Cerebellar nuclear complex (tissue), 1 donor: ENCODE data around the gene SLC15A5.

Source experiments
- DNase-seq, 2 experiments: peaks; one replicate each; lab custom pipeline; 2025; lab: John Stamatoyannopoulos, UW

Gene SLC15A5, protein sequence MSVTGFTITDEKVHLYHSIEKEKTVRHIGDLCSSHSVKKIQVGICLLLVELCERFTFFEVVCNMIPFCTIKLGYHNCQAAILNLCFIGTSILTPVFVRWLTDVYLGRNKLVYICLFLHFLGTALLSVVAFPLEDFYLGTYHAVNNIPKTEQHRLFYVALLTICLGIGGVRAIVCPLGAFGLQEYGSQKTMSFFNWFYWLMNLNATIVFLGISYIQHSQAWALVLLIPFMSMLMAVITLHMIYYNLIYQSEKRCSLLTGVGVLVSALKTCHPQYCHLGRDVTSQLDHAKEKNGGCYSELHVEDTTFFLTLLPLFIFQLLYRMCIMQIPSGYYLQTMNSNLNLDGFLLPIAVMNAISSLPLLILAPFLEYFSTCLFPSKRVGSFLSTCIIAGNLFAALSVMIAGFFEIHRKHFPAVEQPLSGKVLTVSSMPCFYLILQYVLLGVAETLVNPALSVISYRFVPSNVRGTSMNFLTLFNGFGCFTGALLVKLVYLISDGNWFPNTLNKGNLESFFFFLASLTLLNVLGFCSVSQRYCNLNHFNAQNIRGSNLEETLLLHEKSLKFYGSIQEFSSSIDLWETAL

DNA sequence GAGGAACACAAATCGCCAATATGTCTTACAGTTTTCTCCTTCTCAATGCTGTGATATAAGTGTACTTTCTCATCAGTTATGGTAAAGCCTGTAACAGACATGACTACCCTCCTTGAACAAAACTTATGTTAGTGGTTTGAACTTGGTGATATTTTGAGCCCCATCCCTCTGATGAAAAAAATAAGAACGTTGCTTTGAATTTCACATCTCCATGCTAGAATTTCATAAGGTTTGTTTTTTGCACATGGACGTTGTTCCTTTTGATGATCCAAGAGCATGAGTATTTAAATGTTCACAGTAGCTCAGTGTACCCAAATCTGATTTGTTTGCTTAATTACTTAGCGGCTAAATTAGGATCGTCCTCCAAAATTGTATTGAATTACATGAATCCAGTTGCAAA is at the start of gene SLC15A5:
Gene SLC15A5 (minus strand): TSS at position 101 of the 400 bp plus-strand sequence. CDS start 0 bp downstream, at position 101.
- no peak for DNase-seq

DNA sequence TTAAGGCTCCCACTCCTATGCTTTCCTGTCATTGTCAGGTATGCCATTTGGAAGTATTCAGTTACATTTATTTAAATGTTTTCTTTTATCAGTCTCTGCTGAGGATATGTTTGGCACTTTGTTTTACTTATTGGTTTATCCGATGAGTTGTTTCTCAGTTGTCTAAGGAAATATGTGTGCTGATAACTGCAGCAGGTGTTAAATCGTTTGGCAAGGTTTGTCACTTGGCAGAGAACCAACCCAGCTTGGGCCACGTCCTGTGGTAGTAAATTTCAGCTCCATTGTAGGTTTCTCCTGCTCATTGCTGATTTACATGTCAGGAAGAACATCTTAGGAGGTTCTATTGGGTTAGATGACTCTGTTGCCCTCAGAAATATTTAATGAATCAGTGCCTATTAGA is 47.9 kb upstream of the SLC15A5 start:
- no peak for DNase-seq

DNA sequence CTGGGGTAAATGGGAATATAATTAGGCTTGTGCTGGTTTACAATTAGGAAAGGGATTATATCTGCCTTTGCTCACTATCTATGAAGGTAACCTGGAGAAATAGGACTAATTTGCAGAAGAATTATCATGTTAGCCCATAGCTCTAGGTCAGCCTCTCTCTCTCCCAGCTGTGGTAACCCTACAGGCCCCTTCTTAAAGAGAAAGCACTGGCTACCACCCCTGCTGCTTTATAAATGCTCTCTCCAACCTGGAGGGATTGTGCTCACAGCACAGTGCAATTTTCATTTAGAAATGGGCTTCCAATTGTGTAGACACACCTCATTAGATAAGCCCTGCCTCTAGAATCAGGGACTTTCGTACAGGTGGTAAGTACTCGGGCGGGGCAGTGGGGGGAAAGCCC is 47.3 kb upstream of the SLC15A5 start:
- no peak for DNase-seq

DNA sequence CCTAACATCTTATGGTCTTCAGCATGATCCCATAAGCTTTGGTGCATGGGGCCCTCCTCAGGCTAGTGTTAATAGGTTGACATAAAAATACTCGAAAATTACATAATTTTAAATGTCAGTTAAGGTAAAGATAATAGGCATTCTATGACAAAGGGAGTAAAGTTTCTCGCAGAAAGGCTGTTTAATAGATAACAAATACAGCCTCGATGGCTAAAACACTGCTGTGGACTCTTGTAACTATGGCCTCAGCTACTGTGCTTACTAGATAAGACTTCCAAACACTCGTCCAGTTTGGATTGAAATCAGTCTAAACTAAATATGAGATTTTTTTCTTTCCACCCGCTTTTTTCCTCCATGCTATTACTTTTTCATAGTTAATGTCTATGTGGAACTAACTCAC is 46.8 kb upstream of the SLC15A5 start:
- no peak for DNase-seq

DNA sequence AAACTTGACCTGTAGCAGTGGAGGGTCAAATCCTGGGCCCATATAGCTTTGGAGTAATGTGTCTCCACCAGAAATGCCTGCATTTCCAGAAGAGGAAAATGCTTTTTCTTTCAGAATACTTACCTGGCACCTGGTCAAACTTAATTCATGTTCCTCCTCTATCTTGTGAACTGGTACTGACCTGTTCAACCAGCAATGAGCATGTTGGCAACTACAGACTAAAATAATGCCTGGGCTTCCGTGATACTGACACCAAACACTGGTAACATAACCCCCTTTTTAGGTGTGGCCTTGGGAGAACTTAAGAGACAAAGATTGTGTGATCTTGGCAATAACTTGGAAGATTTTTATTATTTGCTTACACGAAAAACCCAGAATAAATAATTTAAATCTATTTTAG is 46.2 kb upstream of the SLC15A5 start:
- DNase-seq, result no peak

DNA sequence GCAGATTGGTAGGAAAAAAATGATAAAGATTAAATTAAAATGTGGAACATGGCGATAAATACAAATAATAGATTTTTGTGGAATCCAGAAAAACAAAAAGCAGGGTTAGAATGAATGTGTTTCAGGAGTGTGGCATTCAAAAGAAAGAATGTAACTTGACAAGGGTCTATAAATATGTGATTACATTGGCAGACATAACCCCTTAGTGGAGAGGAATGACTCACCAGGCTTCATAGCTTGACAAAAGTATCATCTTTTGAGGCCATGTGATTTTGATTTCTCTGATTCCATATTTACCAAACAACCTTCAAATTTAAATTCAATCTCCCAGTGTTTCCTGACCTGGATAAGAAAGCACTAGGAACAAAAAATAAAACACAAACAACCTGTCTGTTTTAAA is 45.5 kb upstream of the SLC15A5 start:
- DNase-seq, result no peak

DNA sequence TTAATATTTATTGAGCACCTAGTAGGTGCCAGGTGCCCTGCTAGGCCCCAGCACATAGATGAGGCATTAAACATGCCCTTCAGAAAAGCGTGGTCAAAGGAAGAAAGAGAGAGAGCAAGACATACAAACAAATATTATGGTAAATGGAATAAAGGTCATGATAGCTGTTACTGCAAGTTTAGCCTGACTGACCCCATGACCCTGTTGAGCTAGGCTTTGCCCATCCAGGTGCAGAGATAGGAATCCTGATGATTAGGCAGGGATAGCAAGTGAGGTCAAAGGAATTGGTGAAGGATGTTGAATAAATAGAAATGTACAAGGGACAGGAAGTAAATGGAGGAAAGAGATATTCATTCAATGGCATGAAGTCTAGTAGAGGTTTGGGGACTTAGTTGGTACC is 33.4 kb upstream of the SLC15A5 start:
- no peak for DNase-seq

DNA sequence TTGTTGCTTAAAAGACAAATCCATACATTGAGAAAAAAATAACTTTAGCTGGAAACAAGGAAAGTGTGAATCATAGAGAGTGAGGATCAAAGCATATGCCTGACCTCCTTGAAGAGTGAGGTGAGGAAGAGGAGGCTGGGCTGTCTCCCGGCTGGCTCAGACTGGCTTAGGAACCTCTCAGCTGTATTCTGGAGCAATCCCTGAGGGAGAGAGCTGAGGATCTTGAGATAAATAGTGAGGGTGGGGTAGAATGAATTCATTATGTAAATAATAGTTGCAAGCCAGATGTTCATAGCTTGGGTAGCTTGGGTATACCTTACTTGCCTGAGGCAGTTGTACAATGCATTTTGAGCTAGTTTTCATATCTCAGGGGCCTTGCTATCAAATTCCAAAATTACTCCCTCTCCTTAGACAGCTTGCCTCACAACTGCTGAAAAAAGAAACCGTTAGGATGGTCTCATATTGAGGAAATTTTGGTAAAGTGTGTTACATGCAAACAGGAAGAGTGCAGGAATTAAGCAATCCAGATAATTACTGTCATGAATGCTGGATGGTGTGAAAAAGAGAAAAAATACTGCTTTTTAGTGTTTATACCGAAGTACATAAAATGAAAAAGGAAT is 30.5 kb upstream of the SLC15A5 start:
- no peak for DNase-seq

DNA sequence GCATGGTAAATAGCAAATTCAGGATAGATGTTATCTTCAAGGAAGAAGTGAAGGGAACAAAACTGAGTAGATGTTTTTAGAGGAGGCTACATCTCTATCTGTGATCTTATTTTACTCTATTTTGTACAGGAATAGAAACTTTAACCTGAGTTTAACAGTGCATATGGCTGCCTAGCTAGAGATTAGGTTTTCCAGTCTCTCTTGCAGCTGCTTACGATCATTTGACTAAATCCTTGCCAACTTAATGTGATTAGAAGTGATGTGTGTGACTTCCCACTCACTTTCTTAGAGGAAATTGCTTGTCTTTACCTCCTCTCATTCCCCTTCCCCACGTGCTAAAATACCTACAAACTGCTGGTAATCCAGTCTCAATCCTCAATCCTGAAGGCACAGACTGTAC is 26.5 kb upstream of the SLC15A5 start:
- no peak for DNase-seq

DNA sequence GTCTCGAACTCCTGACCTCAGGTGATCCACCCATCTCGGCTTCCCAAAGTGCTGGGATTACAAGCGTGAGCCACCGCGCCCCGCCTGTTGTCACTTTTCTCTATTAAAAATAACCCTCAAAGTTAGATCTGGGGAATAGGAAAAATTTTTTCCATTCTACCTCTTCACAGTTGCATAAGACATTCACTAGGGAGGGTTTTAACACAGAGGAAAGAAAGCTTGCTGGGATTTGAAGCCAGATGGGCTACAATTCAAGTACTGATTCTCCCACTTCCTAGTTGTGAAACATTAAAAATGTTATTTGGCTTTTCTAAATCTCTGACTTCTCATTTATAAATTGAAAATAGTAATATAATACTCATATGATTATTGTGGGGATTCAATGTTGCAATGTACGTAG is 23.3 kb upstream of the SLC15A5 start:
- no peak for DNase-seq

DNA sequence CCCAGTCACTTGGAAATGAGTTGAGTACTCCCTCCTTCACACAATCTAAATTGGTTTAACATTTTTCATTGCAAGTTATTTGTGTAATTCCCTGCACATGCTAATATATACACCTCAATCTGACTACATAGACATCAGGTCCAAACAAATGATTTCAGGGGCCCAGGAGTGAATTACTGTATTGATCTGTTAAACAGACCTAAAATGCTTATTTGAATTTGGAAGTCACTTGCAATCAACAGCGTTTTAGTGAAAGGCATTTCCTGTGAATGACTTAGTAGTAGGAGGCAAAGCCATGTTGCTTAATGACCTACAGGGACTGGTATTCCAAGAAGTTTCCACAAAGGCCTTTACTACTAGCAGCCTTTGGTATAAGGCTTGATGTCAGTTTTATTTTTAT is 22.6 kb upstream of the SLC15A5 start:
- no peak for DNase-seq

DNA sequence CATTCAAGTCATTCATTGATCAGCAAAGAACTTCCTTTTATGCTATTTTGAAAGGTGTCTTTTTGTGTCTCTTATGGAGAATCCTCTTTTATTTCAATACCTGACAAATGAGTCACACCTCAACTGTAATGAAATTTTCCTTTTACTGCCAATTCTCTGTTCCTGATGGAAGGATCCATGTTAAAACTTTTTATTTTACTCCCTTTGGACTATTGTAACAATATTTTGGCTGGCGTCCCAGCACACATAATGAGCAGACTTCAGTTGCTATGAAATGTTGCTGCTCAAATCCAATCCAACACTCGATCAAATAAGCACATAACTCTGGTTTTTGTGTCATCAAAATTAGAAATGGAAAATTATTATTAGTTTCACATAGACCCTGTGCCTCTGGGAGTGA is 21.9 kb upstream of the SLC15A5 start:
- DNase-seq, result no peak

DNA sequence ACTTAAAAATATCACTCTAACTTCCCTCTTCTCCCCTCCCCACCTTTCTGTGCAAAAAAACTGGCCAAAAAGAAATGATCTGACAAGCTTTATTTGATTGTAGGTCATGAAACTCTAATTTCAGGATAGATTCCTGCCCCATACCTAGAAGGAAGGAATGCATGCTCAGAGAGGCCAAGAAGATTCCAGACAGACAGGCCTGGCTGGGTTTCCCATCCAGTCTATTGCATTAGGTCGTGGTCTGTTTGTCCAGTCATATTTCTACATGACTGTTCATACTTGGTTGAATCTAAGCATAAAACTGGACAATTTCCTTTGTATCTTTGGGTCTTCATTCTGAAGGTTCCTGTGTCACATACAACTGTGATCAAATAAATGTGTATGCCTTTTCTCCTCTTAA is 20.0 kb upstream of the SLC15A5 start:
- no peak for DNase-seq

DNA sequence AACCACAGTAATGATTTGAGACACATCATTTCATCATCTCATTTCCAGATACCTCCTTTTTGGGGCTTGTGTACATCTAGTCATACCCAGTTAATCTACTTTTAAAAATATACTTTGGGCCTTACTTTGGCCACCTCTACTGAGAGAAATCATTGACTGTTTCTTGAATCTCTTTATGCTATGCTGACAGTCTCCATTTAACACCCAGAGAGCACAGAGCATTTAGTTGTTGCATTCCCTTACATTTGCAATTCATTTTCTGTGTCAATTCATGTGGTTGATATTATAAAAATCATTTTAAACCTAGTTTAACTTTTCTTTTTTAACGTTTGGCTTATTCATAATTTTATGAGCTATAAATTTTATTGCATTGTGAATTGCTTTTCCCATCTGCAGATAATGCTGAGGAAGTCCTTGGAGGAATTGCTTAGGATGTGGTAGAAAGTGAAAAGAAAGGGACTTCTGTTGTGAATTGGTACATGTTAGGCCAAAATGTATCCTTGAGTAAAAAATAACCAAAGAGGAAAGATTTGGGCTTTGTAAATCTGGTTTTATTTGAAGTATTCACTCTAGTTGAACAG is 17.0 kb upstream of the SLC15A5 start:
- no peak for DNase-seq

DNA sequence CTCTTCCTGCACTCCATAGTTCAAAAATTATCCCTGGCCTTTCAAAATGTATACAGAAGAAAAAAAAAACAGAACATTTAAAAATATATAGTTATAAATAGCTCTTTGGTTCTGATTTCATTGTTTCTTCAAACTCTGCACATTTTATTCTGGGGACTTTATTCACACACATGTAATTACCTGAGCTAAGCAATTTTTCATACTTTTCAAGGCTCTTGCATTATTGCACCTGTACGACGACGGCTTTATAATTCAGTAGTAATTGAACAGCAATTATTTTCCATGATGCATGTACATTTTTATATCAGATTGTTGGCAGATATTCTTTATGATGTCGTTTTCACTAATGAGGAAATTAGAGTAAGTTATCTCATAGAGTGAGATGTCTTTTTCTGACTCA is 13.5 kb upstream of the SLC15A5 start:
- DNase-seq, result no peak

DNA sequence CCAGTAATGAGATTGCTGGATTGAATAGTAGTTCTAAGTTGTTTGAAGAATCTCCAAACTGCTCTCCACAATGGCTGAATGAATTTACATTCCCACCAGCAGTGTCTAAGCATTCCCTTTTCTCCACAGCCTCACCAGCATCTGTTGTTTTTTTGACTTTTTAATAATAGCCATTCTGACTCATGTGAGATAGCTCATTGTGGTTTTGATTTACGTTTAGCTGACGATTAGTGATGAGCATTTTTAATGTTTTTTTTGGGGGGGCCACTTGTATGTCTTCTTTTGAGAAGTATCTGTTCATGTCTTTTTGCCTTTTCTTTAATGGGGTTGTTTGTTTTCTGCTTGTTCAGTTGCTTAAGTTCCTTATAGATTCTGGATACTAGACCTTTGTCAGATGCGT is 8.1 kb upstream of the SLC15A5 start:
- DNase-seq, result no peak

DNA sequence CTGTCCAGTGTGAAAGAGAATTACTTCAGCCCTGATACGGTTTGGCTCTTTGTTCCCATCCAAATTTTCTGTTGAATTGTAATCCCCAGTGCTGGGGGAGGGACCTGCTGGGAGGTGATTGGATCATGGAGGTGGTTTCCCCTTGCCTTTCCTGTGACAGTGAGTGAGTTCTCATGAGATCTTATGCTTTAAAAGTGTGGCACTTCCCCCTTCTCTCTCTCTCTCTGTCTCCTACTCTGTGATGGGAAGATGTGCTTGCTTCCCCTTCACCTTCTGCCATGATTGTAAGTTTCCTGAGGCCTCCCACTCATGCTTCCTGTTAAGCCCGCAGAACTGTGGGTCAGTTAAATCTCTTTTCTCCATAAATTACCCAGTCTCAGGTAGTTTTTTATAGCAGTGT is 5.5 kb upstream of the SLC15A5 start:
- no peak for DNase-seq

DNA sequence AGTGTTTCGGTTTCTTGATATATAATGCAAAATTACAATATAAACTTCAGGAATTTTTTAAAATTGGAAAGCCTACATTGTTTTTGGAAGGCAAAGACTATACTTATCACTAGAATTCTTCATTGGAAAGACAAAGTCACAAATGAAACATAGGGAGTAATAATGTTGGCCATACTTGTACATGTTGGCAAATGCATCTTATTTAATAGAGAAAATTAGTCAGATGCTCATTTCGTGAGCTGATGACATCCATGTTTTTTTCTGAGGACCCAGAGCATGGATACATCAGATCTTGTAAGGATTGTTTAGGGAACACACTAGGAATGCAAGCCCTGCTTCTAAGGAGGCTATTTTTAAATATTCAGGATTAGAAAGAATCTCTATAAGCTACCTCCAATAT is 4.6 kb upstream of the SLC15A5 start:
- DNase-seq, result no peak

DNA sequence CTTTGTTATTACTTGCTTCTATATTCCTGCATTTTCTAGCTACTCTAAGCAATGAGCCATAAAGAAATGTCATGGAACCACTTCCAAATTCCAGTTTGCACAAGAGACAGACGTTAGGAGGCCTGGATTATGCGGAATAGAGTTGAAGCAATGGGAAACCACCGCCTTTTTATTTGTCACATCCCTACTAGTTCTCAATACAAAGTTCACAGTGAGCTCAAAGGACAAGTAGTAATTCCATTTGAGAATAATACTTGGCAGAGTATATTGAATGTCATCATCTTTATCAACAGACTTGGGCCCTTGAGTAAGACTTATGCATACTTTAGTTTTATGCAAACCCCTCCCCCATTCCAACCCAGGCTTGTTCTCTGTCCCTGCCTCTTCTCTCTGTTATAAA is 3.7 kb upstream of the SLC15A5 start:
- no peak for DNase-seq

DNA sequence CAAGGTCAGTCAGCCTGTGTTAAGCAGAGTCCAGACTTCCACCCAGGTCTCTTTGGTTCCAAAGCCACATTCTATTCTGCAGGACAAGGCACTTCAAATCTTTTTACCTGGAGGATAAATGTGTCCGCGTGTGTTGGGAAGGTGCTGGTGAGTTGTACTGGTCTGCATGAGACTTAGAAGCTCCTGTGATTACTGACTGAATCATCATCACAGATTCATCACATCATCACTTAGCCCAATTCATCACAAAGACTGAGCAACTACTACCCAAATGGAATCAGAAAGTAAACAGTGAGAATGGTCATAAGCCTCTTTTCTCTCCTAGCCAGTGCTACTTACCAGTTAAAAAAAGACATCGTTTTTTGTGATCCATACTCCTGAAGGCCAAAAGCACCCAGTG is 5.3 kb downstream of the SLC15A5 start:
- no peak for DNase-seq

DNA sequence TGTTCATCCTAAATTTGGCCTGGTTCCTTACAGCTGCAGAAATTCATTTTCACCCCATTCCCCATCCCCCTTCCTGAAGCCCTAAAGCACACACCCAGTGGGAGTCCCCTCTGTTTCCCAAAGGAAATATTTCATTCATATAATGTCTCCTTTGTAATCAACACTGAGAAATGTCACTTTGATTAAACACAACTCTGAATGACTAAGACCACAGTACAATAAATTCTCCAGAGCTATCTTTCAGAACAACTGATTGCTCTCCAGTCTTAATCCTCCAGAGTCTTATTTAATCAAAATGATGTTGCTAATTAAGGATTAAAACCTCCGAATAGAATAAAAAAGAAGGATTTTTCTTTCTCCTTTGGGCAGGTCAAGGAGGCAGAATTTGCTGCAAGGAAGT is 6.4 kb downstream of the SLC15A5 start:
- DNase-seq, result no peak

DNA sequence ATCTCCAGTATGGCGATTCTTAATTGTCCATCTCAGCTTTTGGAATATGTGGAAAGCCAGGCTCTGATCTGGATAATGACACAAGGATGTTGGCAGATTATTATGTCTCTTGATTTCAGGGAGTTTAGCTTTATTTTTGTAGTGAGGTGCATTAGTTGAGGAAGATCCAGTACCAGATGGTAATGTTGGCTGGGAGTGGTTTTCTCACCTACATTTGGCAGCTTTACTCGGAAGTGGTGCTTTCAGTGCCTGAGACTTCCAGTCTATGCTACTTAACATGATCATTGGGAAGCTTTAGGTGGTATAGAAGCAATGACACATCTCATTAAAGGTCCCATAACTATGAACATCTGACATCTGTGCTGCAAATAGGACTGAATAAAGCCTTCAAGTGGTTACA is 7.5 kb downstream of the SLC15A5 start:
- DNase-seq, result no peak

DNA sequence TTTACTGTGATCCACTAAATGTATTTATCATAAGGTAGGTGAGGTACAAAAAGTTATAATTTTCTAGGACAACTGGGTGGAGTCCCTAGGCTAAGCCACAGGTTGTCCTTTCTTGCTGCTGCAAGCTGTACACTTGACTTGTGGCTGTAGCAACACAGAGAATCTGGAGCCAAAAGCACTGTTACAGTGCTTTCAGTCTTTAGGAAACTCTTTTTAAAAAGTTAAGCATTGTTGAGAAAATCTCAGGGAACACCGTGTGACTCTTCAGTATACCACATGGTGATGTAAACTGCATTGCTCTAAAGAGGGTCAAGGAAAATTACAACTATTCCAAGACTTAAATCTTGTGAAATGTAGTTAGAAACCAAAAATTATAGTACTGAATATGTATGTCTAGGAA is 11.4 kb downstream of the SLC15A5 start:
- DNase-seq, result no peak
